ENCODE results near the gene C3orf18.

Gene C3orf18

DNA sequence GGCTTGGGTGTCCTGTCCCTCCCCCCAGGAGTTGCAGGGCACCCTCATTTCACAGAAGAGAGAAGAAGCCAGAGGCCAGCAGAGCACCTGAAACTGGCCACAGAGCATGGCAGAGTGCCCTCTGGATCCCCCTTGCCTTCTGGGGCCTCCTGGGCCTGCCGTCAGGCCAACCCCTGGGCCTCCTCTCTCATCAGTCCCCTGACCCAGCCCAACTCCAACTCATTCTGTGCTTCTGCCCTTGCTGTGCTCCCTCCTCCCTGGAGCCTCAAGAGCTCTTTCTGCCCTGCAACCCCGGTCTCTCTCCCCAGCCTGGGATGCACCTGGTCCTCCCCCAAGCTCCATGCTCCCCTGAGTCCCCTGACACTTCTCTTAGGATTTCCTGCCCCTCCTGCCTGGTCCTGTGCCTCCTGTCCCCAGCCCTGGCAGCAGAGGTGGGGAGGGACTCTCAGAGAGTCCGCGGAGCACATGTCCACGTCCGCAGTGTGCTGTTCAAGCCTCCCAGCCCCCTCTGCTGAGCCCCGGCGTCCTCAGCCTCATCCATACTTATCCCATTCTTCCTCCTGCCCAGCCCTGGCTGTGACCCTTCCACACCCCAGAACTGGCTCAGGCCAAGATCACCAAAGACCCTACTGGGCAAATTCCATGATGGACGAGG is 33.6 kb downstream of the C3orf18 start:
- no peak for DNase-seq (ENCODE audit: low spot score)

DNA sequence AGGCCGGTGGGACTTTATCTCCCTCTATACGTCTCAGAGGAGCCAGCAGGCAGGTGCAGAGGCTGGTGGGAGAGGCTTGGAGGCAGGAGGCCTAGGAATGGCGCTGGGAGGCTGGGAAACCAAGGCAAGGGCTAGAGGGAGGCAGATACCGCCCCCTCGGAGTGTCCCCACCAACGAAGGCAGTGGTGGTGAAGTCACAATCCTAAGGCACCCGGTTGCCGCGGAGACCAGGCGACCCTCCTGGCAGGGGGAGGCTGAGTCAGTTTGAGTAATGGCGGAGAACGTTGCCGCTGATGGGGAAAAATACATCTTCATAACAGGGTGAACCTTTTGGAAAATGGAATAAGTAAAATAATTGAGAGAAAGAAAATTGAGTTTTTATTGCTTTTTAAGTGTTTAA is 34.2 kb downstream of the C3orf18 start:
- TF ChIP-seq, protein P1, sequence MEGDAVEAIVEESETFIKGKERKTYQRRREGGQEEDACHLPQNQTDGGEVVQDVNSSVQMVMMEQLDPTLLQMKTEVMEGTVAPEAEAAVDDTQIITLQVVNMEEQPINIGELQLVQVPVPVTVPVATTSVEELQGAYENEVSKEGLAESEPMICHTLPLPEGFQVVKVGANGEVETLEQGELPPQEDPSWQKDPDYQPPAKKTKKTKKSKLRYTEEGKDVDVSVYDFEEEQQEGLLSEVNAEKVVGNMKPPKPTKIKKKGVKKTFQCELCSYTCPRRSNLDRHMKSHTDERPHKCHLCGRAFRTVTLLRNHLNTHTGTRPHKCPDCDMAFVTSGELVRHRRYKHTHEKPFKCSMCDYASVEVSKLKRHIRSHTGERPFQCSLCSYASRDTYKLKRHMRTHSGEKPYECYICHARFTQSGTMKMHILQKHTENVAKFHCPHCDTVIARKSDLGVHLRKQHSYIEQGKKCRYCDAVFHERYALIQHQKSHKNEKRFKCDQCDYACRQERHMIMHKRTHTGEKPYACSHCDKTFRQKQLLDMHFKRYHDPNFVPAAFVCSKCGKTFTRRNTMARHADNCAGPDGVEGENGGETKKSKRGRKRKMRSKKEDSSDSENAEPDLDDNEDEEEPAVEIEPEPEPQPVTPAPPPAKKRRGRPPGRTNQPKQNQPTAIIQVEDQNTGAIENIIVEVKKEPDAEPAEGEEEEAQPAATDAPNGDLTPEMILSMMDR (IDR thresholded peaks at IDR 0.05; ENCODE audit: extremely low read depth, missing control alignments) = no peak
- DNase-seq (ENCODE audit: low spot score) = no peak

More for the DNA sequence above, 33.6 kb downstream of the C3orf18 start:
- TF ChIP-seq, protein P1 (IDR thresholded peaks at IDR 0.05; ENCODE audit: extremely low read depth, missing control alignments) = no peak

DNA sequence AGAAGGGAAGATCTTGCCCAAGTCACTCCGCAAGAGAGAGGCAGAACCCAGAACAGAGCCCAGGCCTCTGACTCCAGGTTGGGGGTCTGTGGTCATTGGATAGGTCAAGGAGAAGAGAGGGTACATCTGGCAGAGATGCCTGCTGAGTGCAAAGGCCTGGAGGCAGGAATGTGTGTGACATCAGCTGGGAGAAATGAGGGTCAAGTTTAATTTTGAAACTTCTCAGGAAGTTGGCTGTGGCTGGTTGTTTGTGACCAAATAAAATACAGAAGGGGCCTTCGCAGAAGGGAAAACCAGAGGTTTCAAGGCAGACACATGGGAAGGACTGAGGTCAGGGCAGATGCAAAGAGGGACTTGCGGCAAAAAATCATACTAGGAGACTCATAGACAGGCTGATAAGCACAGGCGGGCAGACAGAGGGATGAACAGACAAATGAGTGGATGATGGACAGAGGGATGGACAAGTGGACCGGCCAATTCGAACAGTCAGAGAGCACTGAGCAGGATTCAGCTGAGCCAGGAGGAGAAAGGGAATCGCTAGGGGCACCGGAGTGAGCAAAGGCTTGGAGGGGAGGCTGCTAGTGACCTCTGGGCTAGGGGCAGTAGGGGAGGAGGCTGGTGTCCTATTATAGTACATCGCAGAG is 35.4 kb downstream of the C3orf18 start:
- TF ChIP-seq, protein P1 (IDR thresholded peaks at IDR 0.05; ENCODE audit: extremely low read depth, missing control alignments) = no peak
- no peak for DNase-seq (ENCODE audit: low spot score)

DNA sequence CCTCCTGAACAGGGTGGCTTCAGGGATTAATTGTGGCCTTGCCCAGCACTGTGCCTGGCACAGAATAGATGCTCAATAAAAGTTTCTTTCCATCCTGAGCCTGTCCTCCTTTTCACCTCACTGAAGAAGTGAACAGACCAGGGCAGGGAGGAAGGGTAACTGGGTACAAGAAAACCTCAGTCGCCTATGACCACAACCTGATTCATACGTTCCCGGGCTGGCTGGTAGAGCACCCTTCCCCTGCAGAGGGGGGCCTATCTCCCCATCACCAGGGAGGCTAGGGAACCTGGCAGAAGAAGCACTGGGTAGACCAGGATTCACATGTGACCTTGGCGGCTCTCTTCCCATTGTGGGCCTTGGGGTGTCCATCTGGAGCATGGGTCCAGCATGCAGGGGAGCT is 36.3 kb downstream of the C3orf18 start:
- DNase-seq (ENCODE audit: low spot score) = no peak
- TF ChIP-seq, protein P1 (IDR thresholded peaks at IDR 0.05; ENCODE audit: extremely low read depth, missing control alignments) = no peak

DNA sequence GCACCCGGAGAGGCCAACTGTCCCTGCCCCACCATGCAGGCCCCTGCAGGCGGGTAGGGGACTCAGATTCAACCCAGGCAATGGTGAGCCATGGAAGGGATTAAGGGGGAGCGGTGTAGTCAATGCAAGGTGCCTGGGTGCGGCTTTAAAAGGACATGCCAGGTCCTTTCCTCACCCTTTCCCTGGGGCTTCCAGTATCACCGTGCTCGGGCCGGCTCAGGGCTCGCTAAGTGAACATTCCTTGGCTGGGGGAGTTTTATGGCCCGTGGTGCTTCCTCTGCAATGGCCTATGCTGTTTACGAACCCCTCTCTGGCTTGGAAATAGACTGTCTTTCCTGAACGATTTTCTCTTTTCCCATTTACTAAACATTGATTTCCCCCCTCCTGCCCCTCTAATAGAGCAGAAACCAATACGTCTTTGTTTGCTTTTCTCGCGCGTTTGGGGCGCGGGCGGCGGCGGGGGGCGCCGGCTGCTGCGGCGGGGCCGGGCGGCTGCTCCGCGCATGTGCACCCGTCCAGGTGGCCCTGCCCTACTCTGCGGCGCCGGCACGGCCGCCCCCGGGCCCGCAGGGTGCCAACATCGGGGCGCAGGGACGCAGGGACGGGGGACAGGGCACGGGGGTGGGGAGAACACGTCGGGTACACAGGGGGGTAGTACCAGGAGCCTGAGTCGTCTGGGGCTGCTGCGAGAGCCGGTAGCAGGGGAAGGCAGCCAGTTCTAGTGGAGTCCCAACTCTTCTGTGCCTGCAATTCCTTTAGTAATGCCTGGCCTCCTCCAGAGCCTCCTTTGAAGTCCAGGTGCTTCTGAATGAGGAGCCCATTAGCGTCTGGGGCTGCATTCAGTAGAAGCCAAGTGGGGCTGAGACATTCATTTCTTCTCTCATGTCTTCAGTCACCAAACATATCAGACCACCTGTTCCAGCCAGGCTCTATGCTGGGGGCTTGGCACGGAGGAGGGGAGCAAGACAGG is 37.3 kb downstream of the C3orf18 start:
- TF ChIP-seq, protein P1 (IDR thresholded peaks at IDR 0.05; ENCODE audit: extremely low read depth, missing control alignments) = no peak
- DNase-seq (ENCODE audit: low spot score) = no peak

DNA sequence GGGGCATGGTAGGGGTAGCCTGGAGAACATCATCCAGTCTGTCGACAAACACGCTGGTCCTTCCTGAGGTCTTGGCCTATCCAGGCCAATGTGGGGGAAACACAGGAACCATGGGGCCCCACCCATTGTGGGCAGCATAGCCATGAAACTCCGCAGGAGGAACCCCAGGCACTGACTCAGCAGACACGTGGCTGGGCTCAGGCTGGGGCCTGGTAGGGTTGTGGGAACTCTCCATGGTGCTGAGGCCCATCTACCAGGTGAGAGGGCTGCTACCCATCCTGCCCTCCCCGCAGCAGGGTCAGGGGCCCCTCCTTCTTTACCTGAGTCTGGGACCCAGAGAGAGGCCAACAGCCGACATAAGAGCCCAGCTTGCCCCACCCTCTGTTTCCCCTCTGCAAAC is 41.6 kb downstream of the C3orf18 start:
- peak; percentile 74 for DNase-seq (ENCODE audit: low spot score)
- TF ChIP-seq, protein P1 (IDR thresholded peaks at IDR 0.05; ENCODE audit: extremely low read depth, missing control alignments) = no peak
